GM19455 (cell line): Measurements from ENCODE around the gene TMEM150C.
A peak's percentile ranks its signal among the peaks of the same experiment; 100 is the strongest.
"Not testable (repeated sequence)": the region's sequence is repeated elsewhere in the genome, so short reads cannot be mapped to it uniquely, and the experiment has no call there.

Source experiments
- ATAC-seq: cut with Tn5 transposase; IDR thresholded peaks from one replicate; pipeline ENCODE4 v1.9.1; 2021; ENCODE audit not compliant: unreplicated experiment

TMEM150C gene

DNA sequence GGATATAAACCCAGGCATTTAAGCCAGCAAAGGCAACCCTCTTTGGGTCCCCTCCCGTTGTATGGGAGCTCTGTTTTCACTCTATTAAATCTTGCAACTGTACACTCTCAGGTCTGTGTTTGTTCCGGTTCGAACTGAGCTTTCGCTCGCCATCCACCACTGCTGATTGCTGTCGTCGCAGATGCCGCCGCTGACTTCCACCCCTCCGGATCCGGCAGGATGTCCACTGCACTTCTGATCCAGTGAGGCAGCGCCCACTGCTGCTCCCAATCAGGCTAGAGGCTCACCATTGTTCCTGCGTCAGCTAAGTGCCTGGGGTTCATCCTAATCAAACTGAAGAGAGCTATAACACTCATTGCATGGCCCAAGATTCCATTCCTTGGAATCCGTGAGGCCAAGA is 82.2 kb downstream of the TMEM150C start:
- no peak for ATAC-seq

GRCh38 chr4:82477469-82477868 is 84.3 kb downstream of the TMEM150C start:
- ATAC-seq = not testable (repeated sequence)

GRCh38 chr4:82475931-82476330 is 85.9 kb downstream of the TMEM150C start:
- ATAC-seq = not testable (repeated sequence)

DNA sequence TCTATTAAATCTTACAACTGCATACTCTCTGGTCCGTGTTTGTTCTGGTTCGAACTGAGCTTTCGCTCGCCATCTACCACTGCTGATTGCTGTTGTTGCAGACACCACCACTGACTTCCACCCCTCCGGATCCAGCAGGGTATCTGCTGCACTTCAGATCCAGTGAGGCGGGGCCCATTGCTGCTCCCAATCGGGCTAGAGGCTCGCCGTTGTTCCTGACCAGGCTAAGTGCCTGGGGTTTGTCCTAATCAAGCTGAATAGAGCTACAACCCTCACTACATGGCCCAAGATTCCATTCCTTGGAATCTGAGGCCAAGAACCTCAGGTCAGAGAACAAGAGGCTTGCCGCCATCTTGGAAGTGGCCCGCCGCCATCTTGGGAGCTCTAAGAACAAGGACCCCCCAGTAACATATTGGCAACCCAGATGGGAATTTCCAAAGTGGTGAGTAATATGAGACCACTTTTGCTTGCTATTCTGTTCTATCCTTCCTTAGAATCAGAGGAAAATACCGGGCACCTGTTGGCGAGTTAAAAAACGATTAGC is 88.1 kb downstream of the TMEM150C start:
- ATAC-seq = no peak

DNA sequence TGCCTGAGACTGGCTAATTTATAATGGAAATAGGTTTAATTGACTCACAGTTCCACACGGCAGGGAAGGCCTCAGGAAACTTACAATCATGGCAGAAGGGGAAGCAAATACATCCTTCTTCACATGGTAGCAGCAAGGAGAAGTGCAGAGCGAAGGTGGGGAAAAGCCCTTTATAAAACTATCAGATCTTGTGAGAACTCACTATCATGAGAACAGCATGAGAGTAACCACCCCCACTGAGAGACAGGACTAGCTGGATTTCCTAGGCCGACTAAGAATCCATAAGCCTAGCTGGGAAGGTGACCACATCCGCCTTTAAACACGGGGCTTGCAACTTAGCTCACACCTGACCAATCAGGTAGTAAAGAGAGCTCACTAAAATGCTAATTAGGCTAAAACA is 88.7 kb downstream of the TMEM150C start:
- not testable (repeated sequence) for ATAC-seq

GRCh38 chr4:82469791-82470345 is 91.9 kb downstream of the TMEM150C start:
- no peak for ATAC-seq

- no peak for ATAC-seq
These were observed 94.3 kb downstream of the TMEM150C start for GRCh38 chr4:82467471-82467870.

GRCh38 chr4:82463221-82463620 is 98.6 kb downstream of the TMEM150C start:
- no peak for ATAC-seq

DNA sequence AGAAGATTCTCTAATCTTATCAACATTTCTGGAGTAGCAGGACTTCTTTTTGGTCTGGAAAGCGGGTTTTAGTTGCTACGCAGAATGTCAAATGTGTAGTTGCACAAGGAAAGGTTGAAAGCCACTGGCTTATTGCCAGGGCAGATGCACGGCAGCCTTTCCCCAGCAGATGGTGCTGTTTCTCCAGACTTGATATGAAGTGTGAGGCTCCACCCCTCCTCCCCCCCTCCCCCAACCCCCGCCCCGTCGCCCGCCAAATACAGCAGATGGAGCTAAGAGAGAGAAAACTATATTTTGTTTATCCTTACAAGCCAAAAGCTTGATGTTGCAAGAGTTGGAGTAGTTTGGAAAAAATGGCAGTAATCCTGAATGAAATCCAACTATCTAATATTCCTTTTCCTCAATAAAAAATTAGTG is 99.4 kb downstream of the TMEM150C start:
- ATAC-seq = peak; percentile 93

DNA sequence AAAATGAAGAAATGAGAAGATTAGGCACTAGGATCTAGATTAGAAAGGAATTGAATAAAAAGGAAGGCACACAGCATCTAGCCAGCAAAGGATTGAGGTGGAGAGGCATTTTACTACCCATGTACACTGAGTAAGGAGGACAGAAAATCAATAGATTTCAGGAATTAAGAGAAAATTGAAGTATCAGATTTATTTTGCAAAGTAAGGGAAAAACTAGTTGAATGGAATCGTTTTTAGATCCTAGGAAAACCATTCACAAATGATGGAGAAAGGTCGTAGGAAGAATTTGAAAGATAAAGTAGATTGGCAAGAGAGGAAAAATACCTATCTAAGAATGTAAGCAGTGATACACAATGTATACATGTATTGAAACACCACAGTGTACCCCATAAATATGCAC is 100.1 kb downstream of the TMEM150C start:
- ATAC-seq = no peak

DNA sequence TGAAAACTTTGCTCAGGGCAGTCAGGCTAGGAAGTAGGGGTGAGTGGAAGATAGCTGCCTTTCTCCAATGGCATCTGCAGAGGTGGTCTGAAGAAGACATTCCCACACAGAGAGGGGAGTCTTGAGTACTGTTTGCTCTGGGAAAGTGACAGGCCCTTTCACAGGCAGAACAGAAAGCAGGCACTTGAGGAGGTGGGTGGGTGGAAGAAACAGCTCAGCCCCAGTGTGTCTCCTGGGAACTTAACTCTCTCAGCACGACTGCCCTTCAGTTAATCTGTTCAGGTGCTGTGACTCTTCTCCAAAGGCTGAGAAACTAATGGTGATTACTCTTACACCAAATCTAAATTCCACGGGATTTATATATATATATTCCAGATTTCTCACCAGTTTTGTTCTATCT is 103.1 kb downstream of the TMEM150C start:
- no peak for ATAC-seq

GRCh38 chr4:82457266-82457665 is 104.5 kb downstream of the TMEM150C start:
- ATAC-seq = no peak

DNA sequence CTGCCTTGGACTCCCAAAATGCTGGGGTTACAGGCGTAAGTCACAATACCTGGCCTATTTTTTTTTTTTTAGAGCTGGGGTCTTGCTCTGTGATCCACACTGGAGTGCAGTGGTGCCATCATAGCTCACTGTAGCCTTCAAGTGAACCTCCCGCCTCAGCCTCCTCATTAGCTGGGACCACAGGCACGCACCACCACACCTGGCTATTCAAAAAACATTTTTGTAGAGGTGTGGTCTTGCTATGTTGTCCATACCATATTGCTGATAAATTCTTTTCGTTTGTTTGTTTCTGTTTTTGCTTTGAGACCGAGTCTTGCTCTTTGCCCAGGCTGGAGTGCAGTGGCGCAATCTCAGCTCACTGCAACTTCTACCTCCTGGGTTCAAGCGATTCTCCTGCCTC is 109.8 kb downstream of the TMEM150C start:
- no peak for ATAC-seq

DNA sequence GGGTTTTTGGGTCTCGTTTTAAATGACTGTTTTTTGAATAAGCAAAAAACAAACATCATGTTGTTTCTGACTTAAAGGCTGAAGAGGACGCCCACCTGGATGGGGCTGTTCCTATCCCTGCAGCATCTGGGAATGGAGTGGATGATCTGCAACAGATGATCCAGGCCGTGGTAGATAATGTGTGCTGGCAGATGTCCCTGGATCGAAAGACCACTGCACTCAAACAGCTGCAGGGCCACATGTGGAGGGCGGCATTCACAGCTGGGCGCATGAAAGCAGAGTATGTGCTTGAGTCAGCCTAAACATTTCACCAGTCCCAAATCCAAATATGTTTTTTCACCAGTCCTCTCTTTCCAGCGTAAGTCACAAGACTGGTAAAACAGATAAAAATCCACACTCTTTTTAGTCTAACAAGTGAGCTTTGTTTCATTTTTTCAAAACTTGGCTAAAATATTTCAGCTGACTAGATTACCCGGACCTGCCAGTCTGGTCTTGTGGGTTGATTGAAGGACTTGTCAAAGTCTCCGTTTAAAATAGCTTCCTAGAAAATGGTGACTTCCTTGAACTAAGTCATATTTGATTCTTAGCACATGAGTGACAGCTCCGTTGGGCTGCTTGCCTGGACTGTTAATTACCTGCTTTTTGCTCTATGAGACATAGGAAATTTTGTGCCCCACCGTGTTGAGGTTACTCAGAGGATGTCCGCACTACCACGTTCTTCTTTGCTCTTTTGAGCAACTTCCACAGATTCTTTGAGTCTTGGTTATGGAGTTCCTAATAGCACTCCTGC is 110.6 kb downstream of the TMEM150C start:
- ATAC-seq = no peak

GRCh38 chr4:82447886-82448285 is 113.9 kb downstream of the TMEM150C start:
- no peak for ATAC-seq

DNA sequence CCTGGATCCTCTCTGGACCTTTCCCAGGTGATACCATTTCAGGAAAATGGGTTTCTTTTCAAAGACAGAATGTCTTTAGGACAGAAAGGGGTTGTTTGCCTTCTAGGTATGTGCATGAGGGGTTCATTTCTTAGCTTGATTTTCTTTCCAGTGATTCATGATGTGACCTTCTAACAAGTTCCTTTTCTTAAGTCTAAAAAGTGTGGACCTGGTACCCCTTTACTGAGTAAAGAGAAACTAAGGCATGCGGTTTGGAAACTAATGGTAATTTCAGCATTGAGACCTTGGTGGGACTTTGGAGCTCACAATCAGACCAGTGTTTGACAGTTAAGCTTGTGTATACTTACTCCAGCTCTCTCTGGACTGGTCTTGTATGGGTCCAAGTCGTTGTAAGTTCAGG is 122.7 kb downstream of the TMEM150C start:
- ATAC-seq = no peak

DNA sequence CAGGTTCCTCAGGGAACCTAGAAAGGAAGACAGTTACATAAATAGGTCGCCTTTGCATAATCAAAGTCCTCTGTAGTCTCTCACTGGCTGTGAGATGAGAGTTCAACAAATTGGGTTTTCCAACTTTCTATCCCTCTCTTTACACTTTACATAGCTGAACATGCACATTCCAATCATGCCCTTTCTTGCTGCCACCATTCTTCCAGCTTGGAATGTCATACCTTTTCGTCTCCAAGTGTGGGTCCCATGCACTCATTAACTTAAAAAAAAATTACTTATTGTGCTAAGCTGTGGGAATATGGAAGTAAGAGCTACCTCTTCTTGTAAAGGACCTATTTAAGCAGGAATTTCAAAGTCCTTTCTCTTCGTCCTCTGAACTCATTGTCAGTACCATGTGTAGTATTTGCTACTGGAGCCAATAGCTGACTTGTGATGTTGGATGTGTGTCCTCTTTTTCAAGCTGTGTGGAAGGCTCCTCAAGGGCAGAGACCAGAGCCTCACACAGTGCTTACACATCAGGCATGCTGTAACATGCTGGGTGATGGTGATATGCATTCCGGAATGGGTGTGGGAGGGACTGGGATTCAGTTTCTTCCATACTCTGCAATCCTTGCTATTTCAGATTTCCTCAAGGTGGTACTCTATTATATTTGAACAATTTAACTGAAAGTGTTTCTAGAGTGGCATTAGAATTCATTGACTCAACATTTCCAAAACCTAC is 124.3 kb downstream of the TMEM150C start:
- no peak for ATAC-seq

GRCh38 chr4:82436780-82437179 is 125.0 kb downstream of the TMEM150C start:
- ATAC-seq = no peak

DNA sequence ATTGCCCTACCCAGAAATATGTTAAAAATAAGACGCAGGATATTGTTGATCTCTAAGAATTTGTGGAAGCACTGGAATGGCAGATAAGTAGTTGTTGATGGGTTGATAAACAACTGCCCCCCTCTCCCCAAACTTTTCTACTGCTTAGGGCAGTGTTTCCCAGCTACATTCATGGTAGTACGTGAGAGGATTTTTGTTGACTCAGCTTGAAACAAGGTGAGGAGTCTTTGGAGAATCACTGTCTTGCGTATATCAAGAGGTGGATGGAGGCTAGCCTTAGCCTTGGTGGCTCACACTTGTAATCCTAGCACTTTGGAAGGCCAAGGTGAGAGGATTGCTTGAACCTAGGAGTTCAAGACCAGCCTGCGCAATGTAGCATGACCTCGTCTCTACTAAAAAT is 125.7 kb downstream of the TMEM150C start:
- ATAC-seq = no peak

DNA sequence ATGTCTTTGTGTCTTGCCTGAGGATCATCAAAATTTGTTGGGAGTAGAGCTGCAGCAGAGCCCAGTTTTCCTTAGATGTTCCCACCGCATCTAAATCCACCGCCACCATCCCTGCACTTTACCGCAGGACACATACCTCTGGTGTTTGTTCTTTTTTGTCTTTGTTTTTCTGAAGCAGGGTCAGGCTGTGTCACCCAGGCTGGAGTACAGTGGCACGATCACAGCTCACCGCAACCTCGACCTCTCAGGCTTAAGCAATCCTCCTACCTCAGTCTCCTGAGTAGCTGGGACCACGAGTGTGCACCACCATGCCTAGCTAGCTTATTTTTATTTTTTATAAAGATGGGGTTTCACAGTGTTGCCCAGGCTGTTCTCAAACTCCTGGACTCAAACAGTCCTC is 126.8 kb downstream of the TMEM150C start:
- ATAC-seq = no peak

DNA sequence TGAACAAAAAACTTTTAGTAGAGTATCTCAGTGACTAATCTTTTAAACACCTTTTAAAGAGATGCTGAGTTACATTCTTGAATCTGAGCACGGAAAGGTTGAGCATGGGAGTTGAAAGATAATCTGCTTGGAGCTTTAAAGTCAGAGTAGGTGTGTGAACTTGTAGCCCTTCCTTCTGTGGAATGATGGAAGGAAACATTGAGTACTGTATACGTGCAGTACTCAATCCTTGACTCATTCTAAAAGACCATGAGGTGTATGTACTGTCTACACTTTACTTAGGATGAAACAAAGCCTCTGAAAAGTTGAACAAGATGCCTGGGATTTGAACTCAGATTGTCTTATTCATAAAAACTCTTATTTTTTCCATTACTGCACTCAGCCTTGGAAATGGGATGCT is 128.0 kb downstream of the TMEM150C start:
- no peak for ATAC-seq
